Measurements from ENCODE around the gene KSR1.
"Not testable (repeated sequence)": the region's sequence is repeated elsewhere in the genome, so short reads cannot be mapped to it uniquely, and the experiment has no call there.

Gene KSR1

GRCh38 chr17:27633312-27634025 is 177.2 kb downstream of the KSR1 start:
- DNase-seq (ENCODE audit: low read depth, low spot score), result no peak

GRCh38 chr17:27634026-27634335 is 177.7 kb downstream of the KSR1 start:
- no peak for DNase-seq (ENCODE audit: low read depth, low spot score)

- DNase-seq (ENCODE audit: low read depth, low spot score), result no peak
Measured at GRCh38 chr17:27634776-27635175, 178.5 kb downstream of the KSR1 start.

GRCh38 chr17:27635275-27635823 is 179.1 kb downstream of the KSR1 start:
- no peak for DNase-seq (ENCODE audit: low read depth, low spot score)

GRCh38 chr17:27636005-27636520 is 179.8 kb downstream of the KSR1 start:
- not testable (repeated sequence) for DNase-seq (ENCODE audit: low read depth, low spot score)

GRCh38 chr17:27637818-27638217 is 181.6 kb downstream of the KSR1 start:
- not testable (repeated sequence) for DNase-seq (ENCODE audit: low read depth, low spot score)

- DNase-seq (ENCODE audit: low read depth, low spot score), result not testable (repeated sequence)
Measured at GRCh38 chr17:27638415-27638914, 182.2 kb downstream of the KSR1 start.

- no peak for DNase-seq (ENCODE audit: low read depth, low spot score)
Measured at GRCh38 chr17:27640790-27641189, 184.5 kb downstream of the KSR1 start.

GRCh38 chr17:27644586-27644985 is 188.3 kb downstream of the KSR1 start:
- no peak for DNase-seq (ENCODE audit: low read depth, low spot score)

- DNase-seq (ENCODE audit: low read depth, low spot score), result not testable (repeated sequence)
Measured at GRCh38 chr17:27645621-27646020, 189.4 kb downstream of the KSR1 start.

GRCh38 chr17:27646232-27646631 is 190.0 kb downstream of the KSR1 start:
- DNase-seq (ENCODE audit: low read depth, low spot score), result no peak

- DNase-seq (ENCODE audit: low read depth, low spot score), result no peak
Measured at GRCh38 chr17:27647765-27648164, 191.5 kb downstream of the KSR1 start.

GRCh38 chr17:27649111-27649571 is 192.9 kb downstream of the KSR1 start:
- peak; percentile 35 for DNase-seq (ENCODE audit: low read depth, low spot score)

- no peak for DNase-seq (ENCODE audit: low read depth, low spot score)
Measured at GRCh38 chr17:27649929-27650328, 193.7 kb downstream of the KSR1 start.

- no peak for DNase-seq (ENCODE audit: low read depth, low spot score)
Measured at GRCh38 chr17:27650836-27651235, 194.6 kb downstream of the KSR1 start.

- peak; percentile 71 for DNase-seq (ENCODE audit: low read depth, low spot score)
Measured at GRCh38 chr17:27651411-27652345, 195.4 kb downstream of the KSR1 start.

GRCh38 chr17:27653449-27653971 is 197.3 kb downstream of the KSR1 start:
- not testable (repeated sequence) for DNase-seq (ENCODE audit: low read depth, low spot score)

- no peak for DNase-seq (ENCODE audit: low read depth, low spot score)
Measured at GRCh38 chr17:27654136-27654535, 197.9 kb downstream of the KSR1 start.

GRCh38 chr17:27654654-27655524 is 198.6 kb downstream of the KSR1 start:
- peak; percentile 96 for DNase-seq (ENCODE audit: low read depth, low spot score)

- not testable (repeated sequence) for DNase-seq (ENCODE audit: low read depth, low spot score)
Measured at GRCh38 chr17:27655525-27656111, 199.4 kb downstream of the KSR1 start.

All from ELF-1 (cell line).